Measurements from ENCODE around the gene OCEL1. TPM values are rescaled to one million over a fixed set of nuclear protein-coding genes. Genes with fewer than 3 reads are reported as not detected.
"Not testable (repeated sequence)": the region's sequence is repeated elsewhere in the genome, so short reads cannot be mapped to it uniquely, and the experiment has no call there.

The OCEL1 gene
- total RNA-seq, 1 donor from 2014 or later, result 47.8 TPM

GRCh38 chr19:17263712-17264640 lies 38.0 kb downstream of the OCEL1 start:
- DNase-seq (ENCODE audit: low spot score), result no peak

- peak; percentile 26 for DNase-seq (ENCODE audit: low spot score)
Measured at GRCh38 chr19:17264641-17264979, 38.6 kb downstream of the OCEL1 start, which contains the start of gene USHBP1. TSS of gene USHBP1 (minus strand) at chr19:17264745. CDS start at chr19:17264299, 446 bp downstream.

GRCh38 chr19:17266026-17266425 lies 40.0 kb downstream of the OCEL1 start:
- no peak for DNase-seq (ENCODE audit: low spot score)

GRCh38 chr19:17266589-17266974 lies 40.6 kb downstream of the OCEL1 start:
- no peak for DNase-seq (ENCODE audit: low spot score)

GRCh38 chr19:17266975-17267788 lies 41.2 kb downstream of the OCEL1 start, which contains the start of gene BABAM1:
TSS of gene BABAM1 (plus strand) at chr19:17267443. CDS start at chr19:17268807, 1,364 bp downstream.
- DNase-seq (ENCODE audit: low spot score), result peak; percentile 99

- no peak for DNase-seq (ENCODE audit: low spot score)
Measured at GRCh38 chr19:17268754-17269153, 42.7 kb downstream of the OCEL1 start.

GRCh38 chr19:17274892-17275291 lies 48.9 kb downstream of the OCEL1 start:
- DNase-seq (ENCODE audit: low spot score), result not testable (repeated sequence)

- no peak for DNase-seq (ENCODE audit: low spot score)
Measured at GRCh38 chr19:17275441-17276175, 49.6 kb downstream of the OCEL1 start.

Other genes with a start within 250 kb of the OCEL1 start
- gene CPAMD8, start 199.4 kb upstream of the OCEL1 start, total RNA-seq, result 2.9 TPM
- 10.8 TPM for gene HAUS8, start 150.8 kb upstream of the OCEL1 start, total RNA-seq
- 75.0 TPM for gene MYO9B, start 150.4 kb upstream of the OCEL1 start, total RNA-seq
- 28.0 TPM for gene USE1, start 10.9 kb upstream of the OCEL1 start, total RNA-seq
- 46.3 TPM for gene NR2F6, start 19.7 kb downstream of the OCEL1 start, total RNA-seq
- gene USHBP1, start 38.5 kb downstream of the OCEL1 start, total RNA-seq, result 4.3 TPM
- gene BABAM1, start 41.2 kb downstream of the OCEL1 start, total RNA-seq, result 70.5 TPM
- gene ANKLE1, start 55.7 kb downstream of the OCEL1 start, total RNA-seq, result 0.83 TPM
- 20.1 TPM for gene ABHD8, start 77.2 kb downstream of the OCEL1 start, total RNA-seq
- 102 TPM for gene MRPL34, start 79.6 kb downstream of the OCEL1 start, total RNA-seq
- 37.9 TPM for gene DDA1, start 83.3 kb downstream of the OCEL1 start, total RNA-seq
- 33.2 TPM for gene ANO8, start 108.6 kb downstream of the OCEL1 start, total RNA-seq
- 24.7 TPM for gene GTPBP3, start 111.3 kb downstream of the OCEL1 start, total RNA-seq
- gene PLVAP, start 151.1 kb downstream of the OCEL1 start, total RNA-seq, result 166 TPM
- gene CCDC194, start 168.0 kb downstream of the OCEL1 start, total RNA-seq, result 1.0 TPM
- 90.6 TPM for gene BST2, start 179.4 kb downstream of the OCEL1 start, total RNA-seq
- 61.2 TPM for gene MVB12A, start 193.8 kb downstream of the OCEL1 start, total RNA-seq
- 0.37 TPM for gene TMEM221, start 222.4 kb downstream of the OCEL1 start, total RNA-seq
- not detected for gene NXNL1, start 234.7 kb downstream of the OCEL1 start, total RNA-seq
- gene SLC27A1, start 244.3 kb downstream of the OCEL1 start, total RNA-seq, result 37.1 TPM

Data from mucosa of gallbladder (tissue), 1 donor.